Gastrocnemius medialis (tissue), 4 donors: ENCODE results near the gene ATL1.

Source experiments
- POLR2A ChIP-seq, 2 donors: fragments of 450-650 bp; IDR thresholded peaks; one replicate each; pipeline ENCODE4 v1.6.1; 2017; ENCODE audit warnings: antibody characterized with exemption in 2 of 2, mild to moderate bottlenecking in 2 of 2, moderate library complexity in 2 of 2
- TF ChIP-seq, protein P1 (sequence below), 5 experiments: fragments of 450-650 bp in 3 of 5; fragments of 200-600 bp in 2 of 5; sonication (generic) in 2 of 5; IDR thresholded peaks in 4 of 5; conservative IDR thresholded peaks in 1 of 5; 1 replicate in 4 of 5; 2 replicates in 1 of 5; pipeline ENCODE4 v1.5.1; 2016 to 2019; ENCODE audit warnings: antibody characterized with exemption in 5 of 5, mild to moderate bottlenecking in 3 of 5, moderate library complexity in 3 of 5

DNA sequence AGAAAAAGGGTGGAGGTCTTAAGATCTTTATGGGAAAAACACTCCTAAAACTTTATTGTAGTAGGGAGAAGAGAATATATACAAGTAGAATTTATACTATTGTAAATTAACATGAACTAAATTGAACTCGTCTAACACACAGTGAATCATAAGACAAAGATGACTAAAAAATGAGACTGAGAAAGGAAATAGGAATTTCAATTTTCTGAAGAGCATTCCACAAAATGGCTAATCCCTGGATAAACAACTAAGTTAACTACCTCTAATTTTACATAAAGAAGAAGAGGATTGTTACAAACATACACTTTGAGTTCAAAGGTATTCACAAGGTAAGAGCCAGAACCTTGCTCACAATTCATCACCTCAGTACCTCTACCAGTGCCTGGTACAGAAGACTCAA lies 29.6 kb upstream of the ATL1 start:
- TF ChIP-seq, protein P1, sequence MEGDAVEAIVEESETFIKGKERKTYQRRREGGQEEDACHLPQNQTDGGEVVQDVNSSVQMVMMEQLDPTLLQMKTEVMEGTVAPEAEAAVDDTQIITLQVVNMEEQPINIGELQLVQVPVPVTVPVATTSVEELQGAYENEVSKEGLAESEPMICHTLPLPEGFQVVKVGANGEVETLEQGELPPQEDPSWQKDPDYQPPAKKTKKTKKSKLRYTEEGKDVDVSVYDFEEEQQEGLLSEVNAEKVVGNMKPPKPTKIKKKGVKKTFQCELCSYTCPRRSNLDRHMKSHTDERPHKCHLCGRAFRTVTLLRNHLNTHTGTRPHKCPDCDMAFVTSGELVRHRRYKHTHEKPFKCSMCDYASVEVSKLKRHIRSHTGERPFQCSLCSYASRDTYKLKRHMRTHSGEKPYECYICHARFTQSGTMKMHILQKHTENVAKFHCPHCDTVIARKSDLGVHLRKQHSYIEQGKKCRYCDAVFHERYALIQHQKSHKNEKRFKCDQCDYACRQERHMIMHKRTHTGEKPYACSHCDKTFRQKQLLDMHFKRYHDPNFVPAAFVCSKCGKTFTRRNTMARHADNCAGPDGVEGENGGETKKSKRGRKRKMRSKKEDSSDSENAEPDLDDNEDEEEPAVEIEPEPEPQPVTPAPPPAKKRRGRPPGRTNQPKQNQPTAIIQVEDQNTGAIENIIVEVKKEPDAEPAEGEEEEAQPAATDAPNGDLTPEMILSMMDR (IDR thresholded peaks at IDR 0.05 in 4 of 5, conservative IDR thresholded peaks at IDR 0.05 in 1 of 5): no peak
- no peak for TF ChIP-seq POLR2A (IDR thresholded peaks at IDR 0.05)
